H1 (cell line): ENCODE results near the gene KCNQ1. TPM values are rescaled to one million over a fixed set of nuclear protein-coding genes. Genes with fewer than 3 reads are reported as not detected.

Experiments
- GABPA ChIP-seq: IDR thresholded peaks from 2 replicates; pipeline ENCODE4 v1.6.1; 2011; ENCODE audit warnings: mild to moderate bottlenecking, low read length, moderate library complexity, borderline replicate concordance; ENCODE audit not compliant: insufficient read depth
- HDAC2 ChIP-seq, 2 experiments: fragments of 300-600 bp in 1 of 2; sonication (generic) in 1 of 2; IDR thresholded peaks; 2 replicates each; pipeline ENCODE4 v1.6.1; 2011 to 2012; ENCODE audit warnings: low read depth in 2 of 2, low read length in 2 of 2, mild to moderate bottlenecking in 2 of 2, moderate library complexity in 2 of 2, borderline replicate concordance in 1 of 2, inconsistent platforms in 1 of 2
- PHF8 ChIP-seq: fragments of 200-600 bp; sonication (generic); conservative IDR thresholded peaks from 2 replicates; pipeline ENCODE4 v1.7.1; 2012; ENCODE audit warnings: low read depth, mild to moderate bottlenecking, inconsistent platforms, low read length, moderate library complexity
- TAF1 ChIP-seq: IDR thresholded peaks from 2 replicates; pipeline ENCODE4 v1.6.1; 2011; ENCODE audit warnings: mild to moderate bottlenecking, low read depth, low read length
- polyA plus RNA-seq, 7 experiments: library from polyadenylated mRNA; depleted of rRNA in 3 of 7; stranded (reverse) in 5 of 7; unstranded in 2 of 7; fragments of >200 nt in 5 of 7; fragments of 200-250 nt in 2 of 7; gene quantifications; 1 replicate in 5 of 7; 2 replicates in 1 of 7; 4 replicates in 1 of 7; pipeline versions ENCODE4 v1.2.1 to v1.2.3, GENCODE V29; 2011 to 2013; ENCODE audit warnings: missing spikeins in 2 of 7, mixed read lengths in 2 of 7
- total RNA-seq: library from RNA; stranded (reverse); fragmentation: NEBNext Ultra II Directional; extraction: Animal tissue kit (Norgen Biotek cat#: 25700); gene quantifications from 2 replicates; pipeline ENCODE4 v1.2.1, GENCODE V29; 2021

KCNQ1 gene
- total and polyA plus RNA-seq, 2 of the 8 experiments (the other 6 are each of a cell fraction or from before 2014, with no cell fraction given) = 1.9 to 2.0 TPM

DNA sequence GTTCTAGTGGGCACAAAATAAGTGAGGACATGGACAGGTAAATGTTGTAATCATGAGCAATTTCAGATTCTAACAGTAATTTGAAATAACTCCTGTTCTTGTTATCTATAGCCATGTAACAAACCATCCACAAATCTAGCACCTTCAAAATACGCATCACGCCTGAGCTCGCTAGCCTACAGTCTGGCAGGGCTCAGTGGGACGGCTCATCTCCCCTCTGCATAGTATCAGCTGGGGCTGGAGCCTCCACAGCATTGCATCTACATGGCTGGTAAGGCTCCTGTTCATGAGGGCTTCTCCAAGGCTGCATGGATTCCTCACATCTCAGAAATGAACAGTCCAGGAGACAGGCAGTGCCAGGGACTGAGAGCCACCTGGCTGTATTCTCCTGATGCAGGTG lies 112.6 kb downstream of the KCNQ1 start (continued):
- TF ChIP-seq HDAC2 (IDR thresholded peaks at IDR 0.05; ENCODE audit: borderline replicate concordance in 1 of 2, low read depth in 2 of 2, low read length in 2 of 2) (no peak), GABPA (no peak), TAF1 (no peak), PHF8 (no peak)
